HG03139 (cell line): Measurements from ENCODE around the gene SLC66A1.
"Not testable (repeated sequence)": the region's sequence is repeated elsewhere in the genome, so short reads cannot be mapped to it uniquely, and the experiment has no call there.

ENCODE experiments used
- ATAC-seq: cut with Tn5 transposase; IDR thresholded peaks from one replicate; pipeline ENCODE4 v1.9.1; 2021; ENCODE audit not compliant: unreplicated experiment

SLC66A1 gene, protein sequence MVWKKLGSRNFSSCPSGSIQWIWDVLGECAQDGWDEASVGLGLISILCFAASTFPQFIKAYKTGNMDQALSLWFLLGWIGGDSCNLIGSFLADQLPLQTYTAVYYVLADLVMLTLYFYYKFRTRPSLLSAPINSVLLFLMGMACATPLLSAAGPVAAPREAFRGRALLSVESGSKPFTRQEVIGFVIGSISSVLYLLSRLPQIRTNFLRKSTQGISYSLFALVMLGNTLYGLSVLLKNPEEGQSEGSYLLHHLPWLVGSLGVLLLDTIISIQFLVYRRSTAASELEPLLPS

DNA sequence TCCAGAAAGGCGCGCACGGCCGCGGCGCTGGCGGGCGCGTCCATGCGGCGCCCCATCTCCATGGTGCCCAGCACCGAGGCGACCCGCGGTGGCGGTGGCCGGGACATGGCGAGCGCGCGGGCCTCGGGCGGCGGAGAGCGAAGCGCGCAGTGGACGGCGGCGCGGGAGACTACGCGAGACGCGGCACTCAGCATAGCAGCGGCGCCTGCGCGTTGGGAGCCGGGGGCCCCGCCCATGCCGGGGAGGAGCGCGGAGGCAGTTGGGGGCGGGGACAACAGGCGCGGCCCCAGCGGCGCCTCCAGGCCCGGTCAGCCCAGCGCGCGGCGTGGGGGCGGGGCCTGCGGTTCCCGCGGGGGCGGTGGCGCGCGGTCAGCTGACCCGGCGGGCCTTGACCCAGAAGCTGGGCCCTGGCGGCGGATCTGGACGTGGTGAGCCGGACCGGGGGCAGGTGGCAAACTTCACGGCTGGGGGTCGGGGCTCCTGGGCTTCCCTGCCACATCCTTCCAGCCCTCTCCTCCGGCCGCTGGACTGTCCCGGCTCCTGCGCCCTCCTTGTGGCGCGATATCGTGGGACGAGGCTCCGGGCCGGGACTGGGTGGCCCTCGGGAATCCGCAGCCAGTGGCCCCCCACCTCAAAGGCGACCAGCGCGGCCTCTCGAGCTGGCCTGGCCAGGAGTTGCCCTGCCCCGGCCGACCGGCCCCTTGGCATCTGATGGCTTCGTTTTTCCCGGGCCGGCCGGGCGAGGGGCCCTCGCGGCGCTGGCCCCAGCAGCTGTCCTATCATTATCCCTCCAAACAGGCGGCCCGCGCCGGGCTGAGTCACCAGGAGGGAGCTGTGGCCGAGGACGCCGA, at the start of gene SLC66A1, which contains the start of gene AKR7A2:
Gene SLC66A1, plus strand, starts transcription at position 396 of the 851 bp plus-strand sequence. CDS start 5,352 bp downstream, outside the sequence.
Gene AKR7A2, minus strand, starts transcription at position 214 of the 851 bp plus-strand sequence. Its CDS starts 20 bp downstream, at position 194.
- ATAC-seq = peak; percentile 50

DNA sequence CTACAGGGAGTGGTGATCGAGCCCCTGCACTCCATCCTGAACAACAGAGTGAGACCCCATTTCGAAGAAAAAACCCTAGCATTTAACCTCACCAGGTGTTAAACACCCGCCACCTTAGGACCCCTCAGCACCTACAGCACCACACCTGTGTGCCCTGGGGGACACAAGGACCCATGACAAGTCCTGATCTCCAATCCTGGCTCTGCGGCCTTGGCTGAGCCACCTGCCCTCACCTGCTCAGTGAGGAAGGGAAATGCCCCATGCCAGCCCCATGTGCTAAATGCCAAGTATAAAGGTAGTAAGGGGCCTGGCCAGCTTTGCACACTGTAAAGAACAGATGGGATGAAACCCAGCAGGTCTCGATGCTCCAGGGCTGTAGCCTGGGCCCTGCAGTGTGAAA, 49.4 kb upstream of the SLC66A1 start:
- no peak for ATAC-seq

DNA sequence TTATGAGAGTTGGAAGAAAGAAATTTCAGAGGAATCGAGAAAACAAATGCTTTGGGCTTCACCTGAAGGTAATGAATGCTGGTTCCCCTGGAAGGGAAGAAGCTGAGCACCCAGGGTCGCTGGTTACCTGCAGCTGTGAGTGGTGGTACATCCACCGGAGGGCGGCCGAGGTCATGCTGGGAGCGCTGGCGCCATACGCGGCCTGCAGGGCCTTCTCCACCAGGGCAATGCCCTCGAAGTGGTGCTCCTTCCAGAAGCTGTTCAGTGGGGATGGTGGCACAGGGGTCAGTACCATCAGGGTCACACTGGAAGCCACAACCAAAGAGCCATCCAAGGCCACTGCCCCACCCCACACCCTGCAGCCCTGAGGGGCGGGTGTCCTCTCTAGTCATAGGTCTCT, 43.7 kb upstream of the SLC66A1 start:
- no peak for ATAC-seq

DNA sequence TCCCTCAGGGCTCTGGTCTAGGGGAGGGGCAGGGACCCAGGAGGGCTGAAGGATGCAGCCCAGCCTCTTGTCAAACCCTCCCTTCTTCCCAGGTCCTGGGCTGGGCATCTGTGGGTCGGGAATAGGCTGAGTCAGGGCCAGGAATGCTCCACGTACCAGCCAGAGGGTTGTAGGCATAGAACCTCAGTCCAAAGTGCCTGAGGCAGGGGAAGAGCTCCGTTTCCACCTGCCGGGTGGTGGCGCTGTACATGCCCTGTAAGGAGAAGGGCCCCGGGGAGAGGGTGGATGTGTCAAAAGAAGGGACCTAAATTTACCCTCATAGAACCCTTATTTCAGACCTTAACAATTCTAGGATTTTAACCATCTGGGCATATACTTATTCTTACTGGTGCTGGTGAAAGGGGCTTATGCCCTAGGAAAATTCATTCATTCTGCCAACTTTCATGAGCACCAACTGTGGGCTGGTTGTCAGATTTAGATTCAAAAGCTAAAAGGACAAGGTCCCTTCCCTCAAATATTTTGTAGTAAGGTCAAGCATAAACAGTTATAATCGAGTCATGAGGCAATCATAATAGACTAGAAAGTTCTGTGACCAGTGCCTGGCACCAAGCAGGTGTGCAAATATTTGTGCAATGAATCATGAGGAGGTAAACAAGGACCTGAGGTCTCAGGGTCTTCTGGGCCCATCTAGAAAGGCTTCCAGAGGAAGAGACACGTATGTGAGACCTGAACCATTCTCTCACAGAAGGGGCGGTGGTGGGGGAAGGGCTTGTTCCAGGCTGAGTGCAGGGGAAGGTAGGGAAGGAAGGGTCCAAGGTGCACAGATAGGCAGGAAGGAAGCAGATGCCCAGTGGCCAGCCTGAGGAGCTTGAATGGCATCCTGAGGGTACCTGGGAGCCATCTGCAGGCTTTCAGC, 42.4 kb upstream of the SLC66A1 start:
- ATAC-seq = not testable (repeated sequence)

DNA sequence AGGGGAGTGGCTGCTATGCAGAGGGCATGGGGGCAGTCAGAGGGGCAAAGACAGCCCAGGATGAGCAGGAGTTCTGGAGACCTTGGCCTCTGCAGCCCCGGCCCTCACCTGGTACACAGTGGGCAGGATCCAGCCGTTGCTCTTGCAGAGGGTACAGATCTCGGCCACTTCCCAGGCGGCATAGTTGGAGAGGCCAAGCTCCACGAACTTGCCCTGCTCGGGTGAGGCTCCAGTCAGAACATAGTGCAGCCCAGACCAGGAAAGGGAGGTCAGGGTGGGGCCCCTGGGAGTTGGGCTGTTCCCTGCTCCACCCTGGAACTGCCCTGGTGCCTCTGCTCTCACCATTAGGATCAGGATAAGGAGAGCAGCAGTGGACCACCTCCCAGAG, 41.8 kb upstream of the SLC66A1 start:
- ATAC-seq = not testable (repeated sequence)

DNA sequence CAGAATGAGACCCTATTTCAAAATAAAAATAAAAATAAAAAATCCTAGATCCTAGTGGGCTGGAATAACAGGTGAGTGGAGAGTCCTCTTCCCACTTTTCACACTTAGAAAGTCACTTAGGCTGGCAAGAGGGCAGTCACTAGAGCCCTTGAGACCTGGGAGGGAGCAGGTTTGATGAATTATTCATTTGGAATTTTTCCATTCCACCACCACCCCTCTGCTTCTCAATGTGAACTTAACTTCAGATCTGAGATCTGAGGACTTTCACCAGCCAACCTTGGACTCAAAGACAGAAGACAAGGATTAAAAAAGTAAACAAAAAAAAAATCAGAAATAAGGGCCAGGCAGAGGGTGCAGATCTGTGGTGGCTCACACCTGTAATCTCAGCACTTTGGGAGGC, 40.1 kb upstream of the SLC66A1 start:
- ATAC-seq = no peak

DNA sequence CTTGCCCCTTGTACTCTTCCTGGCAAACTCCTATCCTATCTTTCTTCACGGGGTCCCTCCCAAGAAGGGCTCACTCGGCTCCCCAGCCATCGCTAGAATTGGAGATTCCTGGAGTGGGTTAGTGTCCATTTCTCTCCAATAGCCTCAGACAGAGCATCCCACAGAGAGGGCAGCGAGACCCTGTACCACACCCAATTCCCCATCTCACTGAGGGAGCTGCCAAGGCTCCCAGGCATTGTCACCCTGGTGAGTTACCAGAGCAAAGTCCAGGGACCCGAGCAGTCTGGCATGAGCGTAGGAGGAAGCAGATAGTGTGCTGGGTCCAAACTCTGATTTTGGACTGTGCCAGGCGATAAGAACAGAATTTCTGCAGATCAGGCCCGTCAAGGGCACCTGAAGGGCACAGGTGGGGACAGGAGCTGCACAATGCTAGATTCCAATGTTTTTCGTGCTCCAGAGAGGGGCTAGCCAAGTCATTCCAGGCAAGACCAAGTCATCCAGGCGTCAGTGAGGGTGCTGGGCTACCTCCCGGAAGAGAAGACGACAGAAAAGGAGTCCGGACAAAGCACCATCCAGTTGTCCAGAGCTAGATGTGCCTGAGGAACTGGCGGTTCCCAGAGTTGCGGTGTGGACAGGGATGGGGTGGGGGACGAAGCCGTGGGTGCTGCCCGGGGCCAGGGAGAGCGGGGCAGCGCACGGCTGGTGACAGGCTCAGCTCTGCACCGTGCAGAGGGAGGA, 38.9 kb upstream of the SLC66A1 start:
- ATAC-seq = no peak

DNA sequence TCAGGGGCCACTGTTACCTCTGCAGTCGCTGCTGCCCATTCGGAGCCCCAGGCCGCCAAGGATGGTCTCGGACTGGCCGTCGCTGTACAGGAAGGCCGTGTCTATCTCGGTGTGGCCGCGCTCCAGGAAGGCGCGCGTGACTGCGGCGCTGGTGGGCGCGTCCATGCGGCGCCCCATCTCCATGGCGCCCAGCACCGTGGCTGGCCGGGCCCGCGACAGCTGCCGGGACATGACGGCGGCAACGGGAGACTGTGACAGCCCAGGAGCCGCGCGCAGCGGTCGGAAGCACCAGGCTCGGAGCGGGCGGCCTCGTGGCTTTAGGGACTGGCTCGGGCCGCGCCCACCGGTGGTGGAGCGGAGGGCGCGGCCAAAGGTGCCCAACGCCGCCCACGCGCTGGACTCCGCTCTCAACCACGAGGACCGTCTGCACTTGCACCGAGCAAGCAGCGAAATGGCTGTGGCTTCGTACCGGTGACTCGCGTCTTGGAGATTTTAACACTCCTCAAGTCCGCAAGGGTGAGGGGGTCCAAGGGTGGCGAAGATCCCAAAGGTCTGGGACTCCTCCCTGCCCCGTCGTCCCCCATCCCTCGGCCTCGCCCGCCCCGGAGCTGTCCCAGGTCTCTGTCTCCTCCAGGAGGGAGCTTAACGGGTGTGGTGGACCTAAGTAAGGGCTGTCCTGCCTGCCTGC, 38.1 kb upstream of the SLC66A1 start:
- ATAC-seq = not testable (repeated sequence)

DNA sequence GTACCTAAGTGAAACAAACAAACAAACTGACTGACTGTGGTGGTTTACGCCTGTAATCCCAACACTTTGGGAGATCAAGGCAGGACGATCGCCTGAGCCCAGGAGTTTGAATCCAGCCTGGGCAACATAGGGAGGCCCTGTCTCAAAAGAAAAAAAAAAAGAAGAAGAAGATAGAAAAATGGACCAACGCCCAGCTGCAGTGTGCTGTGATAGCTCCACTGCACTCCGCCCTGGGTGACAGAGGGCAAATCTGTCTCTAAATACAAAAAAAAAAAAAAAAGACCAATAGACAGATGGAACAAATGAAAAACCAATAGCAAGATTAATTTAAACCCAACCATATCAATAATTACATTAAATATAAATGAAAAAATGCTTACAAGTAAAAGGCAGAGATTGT, 37.5 kb upstream of the SLC66A1 start:
- ATAC-seq = no peak

DNA sequence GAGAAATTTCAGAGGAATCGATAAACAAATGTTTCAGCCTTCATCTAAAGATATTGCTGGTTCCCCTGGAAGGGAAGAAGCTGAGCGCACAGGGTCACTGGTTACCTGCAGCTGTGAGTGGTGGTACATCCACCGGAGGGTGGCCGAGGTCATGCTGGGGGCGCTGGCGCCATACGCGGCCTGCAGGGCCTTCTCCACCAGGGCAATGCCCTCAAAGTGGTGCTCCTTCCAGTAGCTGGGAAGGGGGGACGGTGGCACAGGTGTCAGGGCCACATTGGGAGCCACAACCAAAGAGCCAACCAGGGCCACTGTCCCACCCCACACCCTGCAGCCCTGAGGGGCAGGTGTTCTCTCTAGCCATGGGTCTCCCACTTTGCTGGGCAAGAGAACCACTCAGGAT, 28.2 kb upstream of the SLC66A1 start:
- ATAC-seq = no peak

DNA sequence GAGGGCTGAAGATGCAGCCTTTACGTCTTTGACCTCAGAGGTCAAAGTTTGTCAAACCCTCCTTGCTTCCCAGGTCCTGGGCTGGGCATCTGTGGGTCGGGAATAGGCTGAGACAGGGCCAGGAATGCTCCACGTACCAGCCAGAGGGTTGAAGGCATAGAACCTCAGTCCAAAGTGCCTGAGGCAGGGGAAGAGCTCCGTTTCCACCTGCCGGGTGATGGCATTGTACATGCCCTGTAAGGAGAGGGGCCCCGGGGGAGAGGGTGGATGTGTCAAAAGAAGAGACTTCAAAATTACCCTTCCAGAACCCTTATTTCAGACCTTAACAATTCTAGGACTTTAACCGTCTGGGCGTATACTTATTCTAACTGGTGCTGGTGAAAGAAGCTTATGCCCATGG, 27.2 kb upstream of the SLC66A1 start:
- ATAC-seq = no peak

DNA sequence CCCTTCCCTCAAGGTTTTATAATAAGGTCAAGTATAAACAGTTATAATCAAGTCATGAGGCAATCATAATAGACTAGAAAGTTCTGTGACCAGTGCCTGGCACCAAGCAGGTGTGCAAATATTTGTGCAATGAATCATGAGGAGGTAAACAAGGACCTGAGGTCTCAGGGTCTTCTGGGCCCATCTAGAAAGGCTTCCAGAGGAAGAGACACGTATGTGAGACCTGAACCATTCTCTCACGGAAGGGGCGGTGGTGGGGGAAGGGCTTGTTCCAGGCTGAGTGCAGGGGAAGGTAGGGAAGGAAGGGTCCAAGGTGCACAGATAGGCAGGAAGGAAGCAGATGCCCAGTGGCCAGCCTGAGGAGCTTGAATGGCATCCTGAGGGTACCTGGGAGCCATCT, 26.8 kb upstream of the SLC66A1 start:
- not testable (repeated sequence) for ATAC-seq

DNA sequence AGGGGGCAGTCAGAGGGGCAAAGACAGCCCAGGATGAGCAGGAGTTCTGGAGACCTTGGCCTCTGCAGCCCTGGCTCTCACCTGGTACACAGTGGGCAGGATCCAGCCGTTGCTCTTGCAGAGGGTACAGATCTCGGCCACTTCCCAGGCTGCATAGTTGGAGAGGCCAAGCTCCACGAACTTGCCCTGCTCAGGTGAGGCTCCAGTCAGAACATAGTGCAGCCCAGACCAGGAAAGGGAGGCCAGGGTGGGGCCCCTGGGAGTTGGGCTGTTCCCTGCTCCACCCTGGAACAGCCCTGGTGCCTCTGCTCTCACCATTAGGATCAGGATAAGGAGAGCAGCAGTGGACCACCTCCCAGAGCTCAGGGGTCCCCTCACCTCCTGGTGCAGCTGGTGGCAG, 26.3 kb upstream of the SLC66A1 start:
- ATAC-seq = not testable (repeated sequence)

DNA sequence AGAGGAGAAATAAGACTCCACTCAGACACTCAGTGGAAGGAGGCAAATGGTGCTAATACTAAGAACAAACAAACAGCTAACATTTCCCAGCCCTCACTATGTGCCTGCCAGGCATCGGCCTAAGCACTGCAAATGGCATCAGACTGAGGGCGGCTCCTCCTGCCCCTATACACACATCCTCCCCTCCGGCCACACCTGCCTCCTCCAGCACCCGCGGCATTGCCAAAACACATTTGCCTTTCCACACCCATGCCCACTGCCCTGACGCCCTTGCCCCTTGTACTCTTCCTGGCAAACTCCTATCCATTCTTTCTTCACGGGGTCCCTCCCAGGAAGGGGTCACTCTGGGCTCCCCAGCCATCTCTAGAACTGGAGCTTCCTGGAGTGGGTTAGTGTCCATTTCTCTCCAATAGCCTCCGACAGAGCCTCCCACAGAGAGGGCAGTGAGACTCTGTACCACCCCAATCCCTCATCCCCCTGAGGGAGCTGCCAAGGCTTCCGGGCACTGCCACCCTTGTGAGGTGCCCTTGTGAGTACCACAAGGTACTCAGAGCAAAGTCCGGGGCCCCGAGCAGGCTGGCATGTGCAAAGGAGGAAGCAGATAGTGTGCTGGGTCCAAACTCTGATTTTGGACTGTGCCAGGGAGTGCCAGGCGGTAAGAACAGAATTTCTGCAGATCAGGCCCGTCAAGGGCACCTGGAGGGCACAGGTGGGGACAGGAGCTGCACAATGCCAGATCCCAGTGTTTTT, 24.5 kb upstream of the SLC66A1 start:
- no peak for ATAC-seq

DNA sequence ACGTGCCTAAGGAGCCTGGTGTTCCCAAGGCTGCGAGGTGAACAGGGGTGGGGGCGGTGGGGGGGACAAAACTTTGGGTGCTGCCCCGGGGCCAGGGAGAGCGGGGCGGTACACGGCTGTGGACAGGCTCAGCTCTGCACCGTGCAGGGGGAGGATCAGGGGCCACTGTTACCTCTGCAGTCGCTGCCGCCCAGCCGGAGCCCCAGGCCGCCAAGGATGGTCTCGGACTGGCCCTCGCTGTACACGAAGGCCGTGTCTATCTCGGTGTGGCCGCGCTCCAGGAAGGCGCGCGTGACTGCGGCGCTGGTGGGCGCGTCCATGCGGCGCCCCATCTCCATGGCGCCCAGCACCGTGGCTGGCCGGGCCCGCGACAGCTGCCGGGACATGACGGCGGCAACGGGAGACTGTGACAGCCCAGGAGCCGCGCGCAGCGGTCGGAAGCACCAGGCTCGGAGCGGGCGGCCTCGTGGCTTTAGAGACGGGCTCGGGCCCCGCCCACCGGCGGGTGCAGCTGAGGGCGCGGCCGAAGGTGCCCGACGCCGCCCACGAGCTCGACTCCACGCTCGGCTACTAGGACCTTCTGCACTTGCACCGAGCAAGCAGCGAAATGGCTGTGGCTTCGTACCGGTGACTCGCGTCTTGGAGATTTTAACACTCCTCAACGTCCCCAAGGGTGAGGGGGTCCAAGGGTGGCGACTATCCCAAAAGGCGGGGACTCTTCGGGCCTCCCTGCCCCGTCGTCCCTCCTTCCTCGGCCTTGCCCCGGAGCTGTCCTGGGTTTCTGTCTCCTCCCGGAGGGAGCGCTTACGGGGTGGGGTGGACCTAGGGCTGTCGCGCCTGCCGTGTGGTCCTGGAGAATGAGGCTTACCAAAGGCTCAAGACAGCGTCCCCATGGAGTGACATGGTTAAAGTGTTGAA, 23.5 kb upstream of the SLC66A1 start, which contains the start of gene AKR7A3:
Gene AKR7A3, minus strand, starts transcription at position 447 of the 918 bp plus-strand sequence. Its CDS starts 61 bp downstream, at position 386.
- ATAC-seq = not testable (repeated sequence)

DNA sequence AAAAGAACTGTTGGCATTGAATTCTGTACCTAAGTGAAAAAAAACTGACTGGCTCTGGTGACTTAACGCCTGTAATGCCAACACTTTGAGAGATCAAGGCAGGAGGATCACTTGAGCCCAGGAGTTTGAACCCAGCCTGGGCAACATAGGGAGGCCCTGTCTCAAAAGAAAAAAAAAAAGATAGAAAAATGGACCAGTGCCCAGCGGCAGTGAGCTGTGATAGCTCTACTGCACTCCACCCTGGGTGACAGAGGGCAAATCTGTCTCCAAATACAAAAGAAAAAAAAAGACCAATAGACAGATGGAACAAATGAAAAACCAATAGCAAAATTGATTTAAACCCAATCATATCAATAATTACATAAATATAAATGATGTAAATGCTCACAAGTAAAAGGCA, 22.9 kb upstream of the SLC66A1 start:
- no peak for ATAC-seq

DNA sequence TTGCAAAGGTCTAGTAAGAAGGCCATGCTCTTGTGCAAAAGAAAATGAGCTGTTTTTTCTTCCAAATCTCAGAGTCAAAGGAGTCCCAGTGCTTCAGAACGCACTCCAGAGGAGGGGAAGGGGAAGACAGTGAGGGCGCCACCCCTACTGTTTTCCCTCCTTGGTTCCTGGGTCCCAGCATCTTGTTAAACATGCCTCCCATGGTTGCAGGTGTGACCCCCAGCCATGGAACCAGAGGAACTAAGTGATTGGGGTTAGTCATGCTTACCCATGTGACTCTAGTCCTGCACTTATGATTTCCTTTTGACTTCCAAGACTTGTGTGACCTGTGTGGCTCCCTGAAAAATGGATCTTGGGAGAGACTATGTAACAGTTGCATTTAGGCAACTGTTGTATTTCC, 17.5 kb upstream of the SLC66A1 start:
- no peak for ATAC-seq

DNA sequence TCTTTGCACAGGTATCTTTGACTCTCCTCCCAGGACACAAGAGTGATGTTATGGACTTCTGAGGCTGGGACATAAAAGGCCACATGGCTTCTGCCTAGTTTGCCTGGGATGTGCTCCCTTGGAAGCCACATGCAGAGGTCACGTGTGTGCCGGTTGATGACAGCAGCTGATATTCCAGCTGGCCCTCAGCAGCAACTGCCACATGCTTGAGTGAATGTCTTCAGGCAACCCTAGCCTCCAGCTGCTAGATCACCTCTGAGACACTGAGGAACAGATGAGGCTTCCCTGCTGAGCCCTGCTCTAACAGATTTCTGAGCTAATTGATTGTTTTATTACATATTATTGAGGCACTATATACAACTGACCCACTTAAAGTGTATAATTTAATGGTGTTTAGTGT, 11.9 kb upstream of the SLC66A1 start:
- no peak for ATAC-seq
